GM21723 (cell line): ENCODE measurements around the gene PXYLP1.
A peak's percentile ranks its signal among the peaks of the same experiment; 100 is the strongest.
"Not testable (repeated sequence)": the region's sequence is repeated elsewhere in the genome, so short reads cannot be mapped to it uniquely, and the experiment has no call there.

ENCODE experiments used
- ATAC-seq: cut with Tn5 transposase; IDR thresholded peaks from one replicate; pipeline ENCODE4 v1.9.1; 2021; ENCODE audit warnings: mild to moderate bottlenecking, moderate library complexity; ENCODE audit not compliant: unreplicated experiment

The PXYLP1 gene

DNA sequence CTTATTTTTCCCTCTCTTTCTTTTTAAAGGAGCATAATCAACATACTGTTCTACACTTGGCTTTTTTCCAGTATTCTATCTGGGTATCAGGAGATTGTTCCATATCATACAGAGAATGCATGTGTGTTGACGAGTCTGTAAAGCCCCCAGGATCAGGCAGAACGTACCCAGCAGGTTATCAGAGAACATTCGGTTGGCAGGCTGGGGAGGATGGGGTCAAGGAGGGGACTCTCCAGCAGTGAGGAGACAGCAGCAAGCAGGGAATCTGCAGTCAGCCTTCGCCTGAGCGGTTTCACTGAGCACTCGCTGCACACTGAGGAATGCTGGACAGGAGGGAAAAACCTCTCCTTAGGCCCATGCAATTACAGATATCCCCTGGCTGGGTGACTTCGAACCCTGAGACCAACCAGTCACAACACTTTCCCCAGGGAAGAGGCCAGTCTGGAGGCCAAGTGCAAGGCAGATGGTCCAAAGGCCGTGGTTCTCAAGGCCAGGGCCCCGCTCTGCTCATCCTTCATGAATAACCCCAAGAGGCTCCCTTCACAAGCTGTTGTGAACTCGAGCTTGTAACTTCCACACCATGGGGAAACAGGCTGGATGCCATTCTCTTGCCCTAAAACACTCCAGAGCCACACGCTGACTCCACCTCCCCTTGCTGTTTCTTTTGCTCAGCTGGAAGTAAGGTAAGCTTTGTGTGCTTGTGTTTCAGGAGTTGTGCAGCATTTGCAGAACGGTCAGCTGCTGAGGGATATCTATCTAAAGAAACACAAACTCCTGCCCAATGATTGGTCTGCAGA, 60.1 kb downstream of the PXYLP1 start:
- ATAC-seq, result no peak

GRCh38 chr3:141292356-141293058, 60.9 kb downstream of the PXYLP1 start:
- no peak for ATAC-seq

GRCh38 chr3:141294301-141294700, 62.7 kb downstream of the PXYLP1 start:
- ATAC-seq, result no peak

DNA sequence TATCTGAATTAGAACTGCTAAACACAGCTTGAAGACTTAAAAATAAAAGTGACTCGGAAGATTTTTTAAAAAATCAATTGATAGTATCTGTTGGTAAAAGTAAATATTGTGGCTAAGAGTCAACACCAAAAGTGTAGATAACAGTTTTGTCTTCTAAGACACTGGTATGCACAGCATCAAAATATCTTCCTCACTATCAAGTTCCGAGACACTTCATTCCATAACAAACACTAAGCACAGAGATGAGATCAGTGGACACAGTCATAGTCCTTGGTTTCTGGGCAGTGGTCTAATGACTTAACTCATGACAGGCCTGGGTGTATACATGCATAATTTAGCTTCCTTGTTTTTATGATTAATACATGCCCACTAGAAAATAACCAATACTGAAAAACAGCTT, 63.2 kb downstream of the PXYLP1 start:
- ATAC-seq, result no peak

DNA sequence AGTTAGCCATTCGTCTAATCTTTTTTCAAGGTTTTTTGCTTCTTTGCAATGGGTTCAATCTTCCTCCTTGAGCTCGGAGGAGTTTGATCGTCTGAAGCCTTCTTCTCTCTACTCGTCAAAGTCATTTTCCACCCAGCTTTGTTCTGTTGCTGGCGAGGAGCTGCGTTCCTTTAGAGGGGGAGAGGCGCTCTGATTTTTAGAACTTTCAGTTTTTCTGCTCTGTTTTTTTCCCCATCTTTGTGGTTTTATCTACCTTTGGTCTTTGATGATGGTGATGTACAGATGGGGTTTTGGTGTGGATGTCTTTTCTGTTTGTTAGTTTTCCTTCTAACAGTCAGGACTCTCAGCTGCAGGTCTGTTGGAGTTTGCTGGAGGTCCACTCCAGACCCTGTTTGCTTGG, 68.8 kb downstream of the PXYLP1 start:
- ATAC-seq, result not testable (repeated sequence)

- ATAC-seq, result no peak
Measured at GRCh38 chr3:141302364-141303141, 70.9 kb downstream of the PXYLP1 start.

- ATAC-seq, result peak; percentile 83
Measured at GRCh38 chr3:141303481-141304223, 72.0 kb downstream of the PXYLP1 start.

GRCh38 chr3:141305436-141305835, 73.8 kb downstream of the PXYLP1 start:
- ATAC-seq, result no peak

GRCh38 chr3:141306276-141306675, 74.7 kb downstream of the PXYLP1 start:
- ATAC-seq, result no peak

- no peak for ATAC-seq
Measured at GRCh38 chr3:141306922-141307321, 75.3 kb downstream of the PXYLP1 start.

GRCh38 chr3:141307351-141308059, 75.9 kb downstream of the PXYLP1 start:
- ATAC-seq, result no peak

DNA sequence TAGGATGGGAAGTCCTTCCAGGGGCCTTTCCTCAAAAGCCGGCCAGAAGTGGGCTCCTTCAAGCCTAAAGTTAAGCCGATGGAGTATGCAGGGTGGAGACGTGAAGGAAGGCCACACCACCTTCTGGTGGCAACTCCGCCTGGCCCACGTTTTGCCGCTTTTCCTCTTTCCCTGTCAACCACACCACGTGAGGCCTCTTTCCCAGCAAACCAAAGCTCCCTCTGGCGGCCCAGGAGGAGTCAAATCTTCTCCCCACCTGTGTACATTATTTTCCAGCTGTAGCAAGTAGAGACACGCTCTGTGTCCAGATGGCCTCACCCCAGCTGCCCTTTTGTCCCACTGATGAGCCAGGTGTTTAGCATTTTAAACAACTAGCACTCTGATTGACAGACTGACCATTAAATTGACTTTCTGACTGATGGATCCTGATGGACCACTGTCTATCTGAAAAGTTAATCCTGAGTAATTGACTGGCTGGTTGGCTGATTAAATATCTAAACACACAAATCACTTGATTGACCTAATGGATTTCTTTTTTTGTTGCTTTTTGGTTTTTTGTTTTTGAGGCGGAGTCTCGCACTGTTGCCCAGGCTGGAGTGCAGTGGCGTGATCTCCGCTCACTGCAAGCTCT, 77.1 kb downstream of the PXYLP1 start:
- no peak for ATAC-seq

- no peak for ATAC-seq
Measured at GRCh38 chr3:141311170-141311495, 79.5 kb downstream of the PXYLP1 start.

GRCh38 chr3:141311496-141312353, 80.1 kb downstream of the PXYLP1 start:
- peak; percentile 99 for ATAC-seq

DNA sequence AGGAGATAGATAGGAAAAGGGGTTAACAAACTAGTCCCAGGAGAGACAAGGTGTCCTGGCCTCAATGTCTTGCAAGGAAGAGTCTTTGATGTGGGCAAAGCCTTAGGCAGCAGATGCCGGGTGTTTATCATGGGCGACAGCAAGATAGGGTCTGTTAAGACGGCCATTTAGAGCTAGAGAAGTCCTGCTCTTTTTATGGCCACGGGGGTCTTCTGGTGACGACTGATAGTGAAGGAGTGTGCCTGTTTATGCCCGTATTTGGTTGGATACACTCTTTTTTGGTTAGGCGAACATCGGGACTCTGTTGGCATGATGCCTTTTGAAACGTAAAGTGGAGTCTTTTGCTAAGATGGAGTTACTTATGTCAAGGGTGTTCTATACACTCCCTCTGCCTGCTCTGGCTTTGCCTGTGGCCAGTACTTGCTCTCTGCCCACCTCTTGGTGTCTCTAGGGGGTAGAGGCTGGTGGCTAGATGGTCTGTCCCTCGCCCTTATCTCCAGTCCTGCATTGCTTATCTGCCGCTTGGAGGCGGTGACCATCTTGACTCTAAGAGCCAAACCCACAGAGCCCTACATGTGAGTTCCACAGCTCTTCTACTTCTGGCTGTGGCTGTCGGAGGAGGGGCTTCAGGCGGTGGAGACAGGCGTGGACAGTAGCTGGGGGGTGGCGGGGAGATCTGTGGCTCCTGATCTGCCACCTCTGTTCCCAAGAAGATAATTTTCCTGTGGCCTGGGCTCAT, 80.9 kb downstream of the PXYLP1 start:
- ATAC-seq, result no peak

- no peak for ATAC-seq
Measured at GRCh38 chr3:141313093-141313683, 81.6 kb downstream of the PXYLP1 start.

DNA sequence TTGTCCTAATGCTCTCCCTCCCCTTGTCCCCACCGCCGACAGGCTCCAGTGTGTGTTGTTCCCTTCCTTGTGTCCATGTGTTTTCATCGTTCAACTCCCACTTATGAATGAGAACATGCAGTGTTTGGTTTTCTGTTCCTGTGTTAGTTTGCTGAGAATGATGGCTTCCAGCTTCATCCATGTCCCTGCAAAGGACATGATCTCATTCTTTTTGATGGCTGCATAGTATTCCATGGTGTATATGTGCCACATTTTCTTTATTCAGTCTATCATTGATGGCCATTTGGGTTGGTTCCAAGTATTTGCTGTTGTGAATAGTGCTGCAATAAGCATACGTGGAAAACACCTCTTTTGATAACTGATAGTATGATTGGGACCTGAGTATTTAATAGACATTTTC, 82.8 kb downstream of the PXYLP1 start:
- ATAC-seq, result not testable (repeated sequence)

DNA sequence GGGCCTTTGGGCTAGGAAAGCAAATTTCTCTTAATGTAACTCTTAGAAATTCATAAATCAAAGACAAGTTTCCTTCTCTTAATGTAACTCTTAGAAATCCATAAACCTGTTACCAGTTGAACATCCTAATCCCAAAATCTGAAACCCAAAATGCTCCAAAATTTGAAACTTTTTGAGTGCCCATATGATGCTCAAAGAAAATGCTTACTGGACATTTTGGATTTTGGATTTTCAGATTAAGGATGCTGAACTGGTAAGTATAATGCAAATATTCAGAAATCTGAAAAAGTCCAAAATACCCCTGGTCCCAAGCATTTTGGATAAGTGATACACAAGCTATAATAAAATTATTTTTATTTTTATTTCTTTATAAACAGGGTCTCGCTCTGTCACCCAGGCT, 85.2 kb downstream of the PXYLP1 start:
- no peak for ATAC-seq
